ENCODE results near the gene ZDHHC7.

The ZDHHC7 gene

GRCh38 chr16:85018529-85019236 is 7.3 kb upstream of the ZDHHC7 start:
- DNase-seq (ENCODE audit: low read depth in 2 of 2), result no peak

- DNase-seq (ENCODE audit: low read depth in 2 of 2), result no peak
Observed at GRCh38 chr16:85017633-85018032, 6.3 kb upstream of the ZDHHC7 start.

GRCh38 chr16:85017151-85017550 is 5.8 kb upstream of the ZDHHC7 start:
- no peak for DNase-seq (ENCODE audit: low read depth in 2 of 2)

- no peak for DNase-seq (ENCODE audit: low read depth in 2 of 2)
Observed at GRCh38 chr16:85015481-85016187, 4.3 kb upstream of the ZDHHC7 start.

DNA sequence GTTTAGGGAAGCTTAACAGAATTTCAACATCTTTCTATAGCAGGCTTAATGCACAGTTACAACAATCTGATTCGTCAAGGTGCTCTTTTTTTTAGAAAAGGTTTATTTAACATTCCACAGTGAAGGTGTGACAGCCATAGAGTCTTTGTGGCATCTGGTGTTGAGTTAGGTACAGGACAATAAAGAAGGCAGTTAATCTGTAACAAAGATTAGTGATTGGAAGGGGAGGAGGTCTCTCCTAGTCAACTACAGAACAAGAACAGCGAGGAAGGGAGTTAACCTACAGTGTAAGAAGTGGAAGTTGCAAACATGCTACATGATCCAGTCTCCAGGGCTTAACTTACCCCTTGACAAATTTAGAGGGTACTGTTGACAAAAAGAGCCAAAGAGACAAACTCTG is 3.0 kb upstream of the ZDHHC7 start:
- no peak for DNase-seq (ENCODE audit: low read depth in 2 of 2)

- DNase-seq (ENCODE audit: low read depth in 2 of 2), result no peak
Observed at GRCh38 chr16:85011846-85012284, 530 bp upstream of the ZDHHC7 start.

GRCh38 chr16:85010446-85010930 is 847 bp downstream of the ZDHHC7 start:
- no peak for DNase-seq (ENCODE audit: low read depth in 2 of 2)

- DNase-seq (ENCODE audit: low read depth in 2 of 2), result no peak
Observed at GRCh38 chr16:85008271-85008670, 3.1 kb downstream of the ZDHHC7 start.

- DNase-seq (ENCODE audit: low read depth in 2 of 2), result no peak
Observed at GRCh38 chr16:85007496-85008214, 3.7 kb downstream of the ZDHHC7 start.

DNA sequence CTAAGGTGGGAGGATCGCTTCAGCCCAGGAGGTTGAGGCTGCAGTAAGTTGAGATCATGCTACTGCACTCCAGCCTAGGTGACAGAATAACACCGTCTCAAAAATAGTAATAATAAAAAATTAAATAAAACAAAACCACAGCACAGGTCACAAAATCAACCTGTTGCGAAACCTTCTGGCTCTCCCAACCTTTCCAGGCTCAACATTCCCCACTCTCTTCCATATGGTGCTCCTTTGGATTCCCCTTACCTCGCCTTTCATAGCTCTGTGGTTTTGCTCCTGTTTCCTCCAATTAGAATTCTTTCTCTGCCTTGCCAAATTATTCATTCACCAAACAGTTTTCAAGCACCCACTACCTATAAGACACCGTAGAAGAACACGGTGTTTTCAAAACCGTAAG is 4.7 kb downstream of the ZDHHC7 start:
- no peak for DNase-seq (ENCODE audit: low read depth in 2 of 2)

DNA sequence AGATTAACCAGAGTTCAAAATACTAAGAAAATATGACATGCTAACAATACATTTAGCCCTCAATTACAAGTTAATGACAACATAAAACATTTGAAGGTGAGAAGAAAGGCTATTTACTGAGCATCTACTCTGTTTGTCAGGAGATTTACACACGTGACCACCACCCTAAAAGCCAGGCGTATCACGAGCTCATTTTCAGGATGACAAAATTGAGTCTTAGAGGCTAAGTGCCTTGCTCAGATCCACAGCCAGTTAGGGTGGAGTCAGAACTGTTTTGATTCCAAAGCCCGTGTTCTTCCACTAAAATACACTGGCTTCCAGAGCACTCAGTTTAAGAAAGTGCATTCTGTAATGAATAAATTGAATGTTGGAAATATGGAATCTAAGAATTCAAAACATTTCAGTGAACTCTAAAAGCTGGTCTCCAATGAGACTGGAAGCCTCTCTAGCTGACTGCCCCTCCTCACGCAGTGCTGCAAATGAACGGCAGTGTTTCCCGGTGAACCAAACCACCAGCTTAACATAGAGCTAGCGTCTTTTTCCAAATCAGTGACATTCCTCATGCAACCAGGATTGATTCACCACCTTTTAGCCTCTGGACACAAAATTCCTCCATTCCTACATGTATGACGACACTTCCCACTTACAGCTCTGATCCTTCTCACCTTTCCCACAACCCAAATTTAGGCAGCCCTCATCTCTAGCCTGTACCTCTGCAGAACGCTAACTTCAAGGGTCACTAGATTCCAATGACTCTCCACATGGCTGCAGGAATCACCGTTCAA is 5.9 kb downstream of the ZDHHC7 start:
- no peak for DNase-seq (ENCODE audit: low read depth in 2 of 2)

GRCh38 chr16:85004587-85005205 is 6.6 kb downstream of the ZDHHC7 start:
- DNase-seq (ENCODE audit: low read depth in 2 of 2), result no peak

GRCh38 chr16:85003725-85004586 is 7.4 kb downstream of the ZDHHC7 start:
- DNase-seq (ENCODE audit: low read depth in 2 of 2), result no peak

- no peak for DNase-seq (ENCODE audit: low read depth in 2 of 2)
Observed at GRCh38 chr16:85003076-85003475, 8.3 kb downstream of the ZDHHC7 start.

DNA sequence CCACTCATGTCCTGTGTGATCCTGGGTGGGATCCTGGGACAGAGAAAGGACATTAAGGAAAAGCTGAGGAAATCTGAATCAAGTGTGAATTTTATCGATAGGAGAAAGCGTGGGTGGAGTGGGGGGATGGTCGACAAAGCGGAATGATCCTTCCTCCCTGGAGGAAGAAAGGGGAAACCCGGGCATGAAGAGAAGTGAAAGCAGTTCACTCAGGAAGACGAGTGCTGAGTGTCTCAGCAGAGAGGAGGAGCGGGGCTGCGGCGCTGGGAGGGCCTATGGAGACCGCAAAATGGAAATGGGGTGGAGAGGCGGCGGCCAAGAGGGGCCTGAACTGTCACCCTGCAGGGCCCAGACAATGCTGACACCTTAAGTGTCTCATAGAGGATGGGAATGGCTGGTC is 8.7 kb downstream of the ZDHHC7 start:
- DNase-seq (ENCODE audit: low read depth in 2 of 2), result no peak

- no peak for DNase-seq (ENCODE audit: low read depth in 2 of 2)
Observed at GRCh38 chr16:85002099-85002541, 9.2 kb downstream of the ZDHHC7 start.

GRCh38 chr16:84999857-85000480 is 11.4 kb downstream of the ZDHHC7 start:
- no peak for DNase-seq (ENCODE audit: low read depth in 2 of 2)

GRCh38 chr16:84999200-84999599 is 12.1 kb downstream of the ZDHHC7 start:
- DNase-seq (ENCODE audit: low read depth in 2 of 2), result no peak

GRCh38 chr16:84996365-84996764 is 15.0 kb downstream of the ZDHHC7 start:
- no peak for DNase-seq (ENCODE audit: low read depth in 2 of 2)

DNA sequence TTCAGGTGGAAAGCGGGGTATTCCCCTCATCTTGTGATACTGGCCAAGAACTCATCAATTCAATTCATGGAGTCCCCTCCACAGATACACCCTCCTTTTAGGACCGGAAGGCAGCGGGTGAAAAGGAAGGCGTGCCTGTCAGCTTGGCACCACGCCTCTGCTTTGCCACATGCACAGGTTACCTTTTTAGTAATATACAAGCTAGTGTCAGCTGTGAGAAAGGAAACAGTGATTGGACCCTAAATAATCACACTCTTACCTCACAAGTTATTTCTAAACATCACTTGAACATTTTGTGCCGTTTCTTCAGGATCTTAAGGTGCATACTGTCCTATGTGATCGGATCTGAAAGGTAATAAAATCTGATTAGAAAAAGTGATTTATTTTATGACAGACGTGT is 15.7 kb downstream of the ZDHHC7 start:
- no peak for DNase-seq (ENCODE audit: low read depth in 2 of 2)

Data from stimulated activated CD8-positive, alpha-beta memory T cell treated with anti-CD3 and anti-CD28 coated beads, Interleukin-7, amount 100 ng/mL, for 4 hours (primary cell).